ENCODE measurements around the gene TMEM212. TPM values are rescaled to one million over a fixed set of nuclear protein-coding genes. Genes with fewer than 3 reads are reported as not detected.
A peak's percentile ranks its signal among the peaks of the same experiment; 100 is the strongest.

The TMEM212 gene
- total and polyA plus RNA-seq, 2 of the 13 experiments (the other 11 are each of a cell fraction or from before 2014, with no cell fraction given) = not detected

DNA sequence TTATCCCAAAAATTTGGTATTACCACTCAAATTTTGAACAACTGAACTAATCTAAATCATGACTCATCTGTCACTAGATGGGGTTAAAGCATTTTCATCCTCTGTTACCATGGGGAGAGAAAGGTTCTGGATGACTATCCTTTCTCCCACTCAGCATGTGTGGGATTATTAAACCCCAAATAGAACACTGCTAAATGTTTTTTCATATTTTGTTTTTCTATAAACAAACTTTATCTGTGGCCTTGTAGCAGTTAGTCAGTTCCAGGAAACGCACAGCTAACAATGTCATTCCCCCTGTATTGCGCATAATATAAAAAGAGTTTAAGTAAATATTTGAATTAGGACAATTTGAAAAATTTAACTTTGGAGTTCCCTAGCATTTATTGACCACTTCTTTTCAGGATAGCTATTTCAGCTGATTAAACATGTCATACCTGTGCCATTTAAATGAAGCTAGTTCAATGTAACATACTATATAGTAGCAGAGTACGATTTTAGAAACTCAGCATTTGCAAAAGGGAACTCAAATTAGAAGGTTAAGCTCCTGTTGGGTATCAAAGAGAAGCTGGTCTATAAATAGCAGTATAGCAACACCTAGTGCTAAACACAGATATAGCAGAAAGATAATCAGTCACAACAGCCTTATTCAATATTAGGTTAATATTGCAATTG is 9.2 kb upstream of the TMEM212 start (continued):
- 0 out of 2 replicates have a peak, but pooled peaks have one; percentile 62 for TF ChIP-seq SP140L (CRISPR knock-in tag; IDR thresholded peaks at IDR 0.05; ENCODE audit: borderline replicate concordance)
- TF ChIP-seq ZKSCAN1 (IDR thresholded peaks at IDR 0.05; ENCODE audit: low read length) = no peak
- 0 out of 2 replicates have a peak, but pooled peaks have one; percentile 28 for TF ChIP-seq ZNF335 (CRISPR knock-in tag; IDR thresholded peaks at IDR 0.05)
- TF ChIP-seq RXRB (CRISPR knock-in tag; IDR thresholded peaks at IDR 0.05; ENCODE audit: borderline replicate concordance) = 0 out of 2 replicates have a peak, but pooled peaks have one; percentile 36
- peak; percentile 16; the same call in 1 of the 2 replicates for TF ChIP-seq SMAD3 (CRISPR knock-in tag; IDR thresholded peaks at IDR 0.05)
- TF ChIP-seq TBL1XR1 (IDR thresholded peaks at IDR 0.05; ENCODE audit: borderline replicate concordance, low read length, partially characterized antibody) = no peak
- peak; percentile 21; the same call in 1 of the 2 replicates for TF ChIP-seq FOXP4 (CRISPR knock-in tag; IDR thresholded peaks at IDR 0.05)
- TF ChIP-seq FOXA3 (CRISPR knock-in tag; IDR thresholded peaks at IDR 0.05) = peak; percentile 52; the same call in 1 of the 2 replicates
- TF ChIP-seq SOX13 (IDR thresholded peaks at IDR 0.05) = no peak
- TF ChIP-seq SOX13 (CRISPR knock-in tag; conservative IDR thresholded peaks at IDR 0.05 in 1 of 2, IDR thresholded peaks at IDR 0.05 in 1 of 2) = peak in 1 of 2 experiments; percentile 52; a peak in 2 of 4 replicates
- peak; percentile 45 for TF ChIP-seq RAD21 (CRISPR knock-in tag; IDR thresholded peaks at IDR 0.05)
- no peak; the same call in 1 of the 2 replicates for TF ChIP-seq SOX5 (CRISPR knock-in tag; IDR thresholded peaks at IDR 0.05; ENCODE audit: borderline replicate concordance)
- TF ChIP-seq ARID3A (IDR thresholded peaks at IDR 0.05; ENCODE audit: low read depth, low read length) = peak; percentile 63
- TF ChIP-seq RARA (CRISPR knock-in tag; IDR thresholded peaks at IDR 0.05) = peak; percentile 13; the same call in 1 of the 2 replicates
- TF ChIP-seq SAP130 (CRISPR knock-in tag; IDR thresholded peaks at IDR 0.05; ENCODE audit: low read depth) = 0 out of 2 replicates have a peak, but pooled peaks have one; percentile 3
- TF ChIP-seq ARID5B (CRISPR knock-in tag; IDR thresholded peaks at IDR 0.05) = peak; percentile 33; the same call in 1 of the 2 replicates

Measured in HepG2 (cell line).